Right ventricle myocardium inferior (tissue), 1 donor: ENCODE data around the gene GREM2. TPM values are rescaled to one million over a fixed set of nuclear protein-coding genes. Genes with fewer than 3 reads are reported as not detected.

Experiments used
- ATAC-seq: fragments of 200-7000 bp; cut with Tn5 transposase; one replicate; pipeline ENCODE4 v1.9.1; 2020; ENCODE audit warnings: mild to moderate bottlenecking, moderate library complexity
- DNase-seq: peaks from one replicate; pipeline ENCODE4 v3.0.0; 2021; ENCODE audit errors: missing footprints
- intact Hi-C: fragments of 100-400 bp; cut with DNase I; formaldehyde crosslinking; loops from one replicate; pipeline ENCODE4 v1.11.0; 2022
- long read RNA-seq: library from polyadenylated mRNA; unstranded; transcript quantifications from one replicate; pipeline ENCODE4 v2.0.0, GENCODE V29; 2021
- total RNA-seq: library from RNA; stranded (reverse); fragmentation: NEBNext Ultra II Directional; extraction: Animal tissue kit (Norgen Biotek cat#: 25700); gene quantifications from one replicate; pipeline ENCODE4 v1.2.1, GENCODE V29; 2021
- donor health status: DM: no; HTN: yes; CAD: no; lungs with severe emphysema.

Gene GREM2
- not detected for total RNA-seq
- long read RNA-seq: 0 reads

DNA sequence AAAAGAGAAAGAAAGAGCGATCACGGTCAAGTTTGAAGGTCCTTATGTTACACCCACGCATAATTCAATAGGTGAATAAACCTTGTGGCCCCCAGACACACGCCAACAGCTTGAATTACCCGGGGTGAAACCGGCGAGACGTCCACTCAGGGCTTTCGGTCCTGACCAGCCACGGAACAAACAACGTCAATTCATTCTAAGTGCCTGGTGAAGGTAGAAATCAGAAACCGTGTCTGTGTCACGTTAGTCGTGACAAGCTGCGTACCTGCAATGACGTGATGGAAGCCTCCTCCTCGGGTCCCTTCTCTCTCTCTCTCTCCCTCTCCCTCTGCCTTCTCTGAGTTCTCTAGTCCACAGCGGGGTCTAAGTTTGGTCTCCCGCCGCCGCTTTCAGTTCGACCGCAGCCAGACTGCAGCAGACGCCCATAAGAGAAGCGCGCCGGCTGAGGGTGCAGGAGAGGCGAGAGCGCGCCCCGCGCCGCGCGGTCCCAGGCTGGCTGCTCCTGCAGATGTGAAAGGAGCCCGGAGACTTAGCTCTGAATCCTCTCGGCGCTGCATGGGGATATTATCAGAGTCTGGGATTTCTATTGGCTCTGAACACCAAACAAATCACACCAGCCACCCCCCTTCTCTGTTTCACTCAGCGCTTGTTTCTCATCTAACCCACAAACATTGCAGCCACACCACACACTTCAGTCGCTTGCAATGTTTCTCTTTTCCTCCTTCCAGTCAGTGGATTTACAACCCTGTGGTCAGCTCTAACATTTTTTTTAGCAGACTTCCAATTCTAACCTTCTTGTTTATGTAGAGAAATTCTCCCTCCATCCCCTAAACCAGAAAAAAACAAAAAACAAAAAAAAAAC, at the start of gene GREM2:
Gene GREM2, minus strand, starts transcription at position 537 of the 862 bp plus-strand sequence. CDS start 118,680 bp downstream, outside the sequence.
- ATAC-seq (no peak), DNase-seq (no peak)
- intact Hi-C loops: no loop called here

GRCh38 chr1:240658312-240658960, 46.5 kb upstream of the GREM2 start:
- intact Hi-C loops: no loop called here
- no peak for DNase-seq
- no peak for ATAC-seq

GRCh38 chr1:240656531-240656930, 44.6 kb upstream of the GREM2 start:
- DNase-seq (no peak), ATAC-seq (no peak)
- intact Hi-C loops: no loop called here

DNA sequence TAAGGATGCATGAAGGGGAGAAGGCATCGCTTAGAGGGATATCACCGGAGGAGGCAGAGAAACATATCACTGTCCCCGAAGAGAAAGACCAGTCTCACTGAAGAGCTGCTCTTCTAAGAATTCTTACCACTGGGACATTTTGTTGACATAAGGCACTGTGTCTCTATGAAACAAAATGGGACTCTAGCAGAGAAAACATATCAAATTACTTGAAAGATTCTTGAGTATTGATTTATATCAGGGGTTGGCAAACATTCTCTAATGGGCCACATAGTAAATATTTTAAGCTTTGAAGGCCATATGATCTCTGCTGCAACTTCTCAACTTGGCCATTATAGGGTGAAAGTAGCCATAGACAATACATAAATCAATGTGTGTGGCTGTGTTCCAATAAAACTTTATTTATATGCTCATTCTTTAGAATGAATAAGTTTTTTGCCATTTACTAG, 41.0 kb upstream of the GREM2 start:
- no peak for DNase-seq
- ATAC-seq: no peak
- intact Hi-C loops: no loop called here

GRCh38 chr1:240652549-240652948, 40.6 kb upstream of the GREM2 start:
- ATAC-seq: no peak
- intact Hi-C loops: no loop called here
- no peak for DNase-seq

GRCh38 chr1:240650877-240651276, 38.9 kb upstream of the GREM2 start:
- DNase-seq (no peak), ATAC-seq (no peak)
- intact Hi-C loops: no loop called here

- no peak for DNase-seq
- ATAC-seq: no peak
- intact Hi-C loops: no loop called here
These were observed 38.1 kb upstream of the GREM2 start for GRCh38 chr1:240649733-240650721.

- ATAC-seq (no peak), DNase-seq (no peak)
- intact Hi-C loops: no loop called here
These were observed 34.8 kb upstream of the GREM2 start for GRCh38 chr1:240646571-240647240.

DNA sequence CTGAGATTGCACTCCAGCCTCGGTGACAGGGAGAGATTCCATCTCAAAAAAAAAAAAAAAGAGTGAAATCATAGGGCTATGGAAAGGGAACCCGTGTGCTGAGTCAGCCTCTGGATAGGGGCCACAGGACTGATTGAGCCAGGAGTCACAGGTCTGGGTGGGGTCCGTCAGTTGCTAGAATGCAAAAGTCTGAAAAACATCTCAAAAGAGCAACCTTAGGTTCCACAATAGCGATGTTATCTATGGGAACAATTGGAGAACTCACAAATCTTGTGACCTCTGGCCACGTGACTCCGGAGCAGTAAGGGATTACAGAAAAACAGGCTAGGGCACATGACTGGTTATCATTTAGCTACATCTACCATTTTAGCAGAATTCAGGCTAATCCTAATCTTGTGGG, 32.8 kb upstream of the GREM2 start:
- intact Hi-C loops: no loop called here
- ATAC-seq (no peak), DNase-seq (no peak)

DNA sequence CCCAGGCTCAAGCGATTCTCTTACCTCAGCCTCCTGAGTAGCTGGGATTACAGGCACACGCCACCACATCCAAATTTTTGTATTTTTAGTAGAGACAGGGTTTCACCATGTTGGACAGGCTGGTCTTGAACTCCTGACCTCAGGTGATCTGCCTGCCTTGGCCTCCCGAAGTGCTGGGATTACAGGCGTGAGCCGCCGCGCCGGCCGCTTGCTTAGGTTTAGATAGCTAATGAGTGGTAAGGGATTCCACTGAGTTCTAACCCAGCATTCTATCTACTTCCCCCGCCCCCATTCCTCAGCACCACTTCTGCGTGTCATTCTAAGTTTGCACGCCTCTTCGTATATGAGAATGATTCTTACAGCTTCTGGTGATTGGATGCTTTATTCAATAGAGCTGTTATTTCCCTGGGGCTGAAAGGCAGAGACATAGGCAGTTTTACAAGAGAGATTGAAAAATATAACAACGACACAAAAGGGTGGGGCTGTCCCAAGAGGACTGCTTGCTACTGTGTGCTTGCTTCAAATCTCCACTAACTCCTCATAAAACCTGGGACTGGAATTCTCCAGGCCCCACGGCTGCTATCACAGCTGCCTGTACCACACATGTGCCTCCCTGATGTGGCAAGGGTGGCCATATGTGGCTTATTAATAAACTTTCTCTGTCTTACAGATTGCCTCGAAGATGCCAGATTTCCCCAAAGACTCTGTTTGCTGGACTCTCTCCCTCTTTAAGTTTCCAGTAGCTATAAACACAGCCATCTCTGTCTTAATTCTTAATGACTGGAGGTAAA, 23.7 kb upstream of the GREM2 start:
- DNase-seq: no peak
- ATAC-seq: no peak
- intact Hi-C loops: no loop called here

- ATAC-seq (no peak), DNase-seq (no peak)
- intact Hi-C loops: no loop called here
These were observed 18.5 kb upstream of the GREM2 start for GRCh38 chr1:240630409-240630808.

GRCh38 chr1:240621249-240621648, 9.3 kb upstream of the GREM2 start:
- ATAC-seq (no peak), DNase-seq (no peak)
- intact Hi-C loops: no loop called here

- intact Hi-C loops: no loop called here
- DNase-seq (no peak), ATAC-seq (no peak)
These were observed 8.1 kb upstream of the GREM2 start for GRCh38 chr1:240619906-240620621.

DNA sequence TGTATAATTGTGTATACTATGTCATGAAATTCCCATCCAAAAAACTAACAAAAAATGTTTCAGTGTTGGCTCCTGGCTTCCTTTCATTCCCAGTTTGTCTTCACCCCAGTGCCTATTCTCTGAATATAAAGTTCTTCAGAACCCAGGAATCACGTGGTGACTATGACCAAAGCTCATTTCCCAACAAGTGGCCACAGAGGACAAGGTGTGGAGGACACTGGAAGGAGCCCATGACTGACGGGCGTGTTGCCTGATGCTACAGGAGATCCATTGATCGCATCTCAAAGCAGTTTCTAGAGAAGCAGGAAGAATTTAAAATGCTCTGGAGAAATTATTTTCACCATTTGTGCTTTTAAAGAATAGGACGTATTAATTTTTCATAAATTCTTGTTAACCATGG, 7.4 kb upstream of the GREM2 start:
- intact Hi-C loops: no loop called here
- no peak for ATAC-seq
- DNase-seq: no peak

GRCh38 chr1:240618946-240619345, 7.0 kb upstream of the GREM2 start:
- no peak for DNase-seq
- intact Hi-C loops: no loop called here
- ATAC-seq: no peak

DNA sequence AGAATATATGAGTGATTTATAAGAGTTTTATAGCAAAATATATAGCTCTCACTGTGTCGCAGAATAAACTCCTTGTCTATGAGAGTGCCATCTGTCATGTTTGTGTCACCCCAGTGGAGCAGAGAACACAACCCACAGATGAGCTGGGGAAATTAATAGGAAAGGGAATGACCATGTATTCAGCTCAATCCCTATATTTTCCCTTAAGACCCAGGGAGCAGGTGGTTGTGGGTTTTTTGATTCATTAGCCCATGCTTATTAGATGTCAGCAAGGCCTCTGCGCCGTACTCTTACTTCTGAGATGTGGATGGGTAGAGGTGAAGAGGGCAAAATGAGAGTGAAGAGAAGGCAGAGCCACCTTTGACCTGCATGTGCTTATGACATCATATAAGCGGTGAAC, 4.1 kb upstream of the GREM2 start:
- ATAC-seq (no peak), DNase-seq (no peak)
- intact Hi-C loops: no loop called here
